Stimulated activated CD8-positive, alpha-beta memory T cell treated with anti-CD3 and anti-CD28 coated beads, Interleukin-7, amount 100 ng/mL, for 4 hours (primary cell): ENCODE results near the gene SLC16A8.

Source experiments
- DNase-seq, 2 donors: peaks; one replicate each; pipeline ENCODE4 v3.0.0-alpha.2; 2020; ENCODE audit warnings: low read depth in 2 of 2

The SLC16A8 gene

DNA sequence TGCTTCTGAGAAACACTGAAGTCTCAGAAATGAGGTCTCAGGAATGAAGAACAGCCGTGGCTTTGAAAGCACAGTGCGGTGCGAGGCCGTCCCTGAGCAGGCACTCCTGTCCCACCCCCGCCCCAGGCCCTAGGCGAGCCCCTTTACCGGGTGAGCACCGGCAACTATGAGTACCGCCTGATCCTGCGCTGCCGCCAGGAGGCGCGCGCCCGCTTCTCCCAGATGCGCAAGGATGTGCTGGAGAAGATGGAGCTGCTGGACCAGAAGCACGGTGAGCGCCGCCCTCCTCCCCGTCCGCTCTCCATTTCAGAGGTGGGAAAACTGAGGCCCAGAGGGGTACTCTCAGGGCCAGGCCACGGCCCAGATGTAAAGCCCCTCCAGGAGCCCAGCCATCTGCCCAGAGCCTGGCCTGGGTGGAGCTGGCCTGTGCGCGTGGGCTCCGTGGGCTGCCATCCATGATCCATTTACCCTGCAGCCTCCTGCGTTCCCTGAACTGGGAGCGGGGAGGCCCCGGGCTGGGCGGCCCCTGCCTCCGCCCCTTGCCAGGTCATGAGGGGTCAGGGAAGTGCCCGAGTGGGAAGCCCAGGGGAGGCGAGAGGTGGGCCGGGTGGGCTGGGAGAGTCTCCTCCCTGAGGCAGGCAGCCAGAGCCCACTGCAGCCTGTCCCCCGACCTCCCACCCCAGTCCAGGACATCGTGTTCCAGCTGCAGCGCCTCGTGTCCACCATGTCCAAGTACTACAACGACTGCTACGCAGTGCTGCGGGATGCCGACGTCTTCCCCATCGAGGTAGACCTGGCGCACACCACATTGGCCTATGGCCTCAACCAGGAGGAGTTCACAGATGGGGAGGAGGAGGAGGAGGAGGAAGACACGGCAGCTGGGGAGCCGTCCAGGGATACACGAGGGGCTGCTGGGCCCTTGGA lies 9.5 kb downstream of the SLC16A8 start:
- DNase-seq: no peak

DNA sequence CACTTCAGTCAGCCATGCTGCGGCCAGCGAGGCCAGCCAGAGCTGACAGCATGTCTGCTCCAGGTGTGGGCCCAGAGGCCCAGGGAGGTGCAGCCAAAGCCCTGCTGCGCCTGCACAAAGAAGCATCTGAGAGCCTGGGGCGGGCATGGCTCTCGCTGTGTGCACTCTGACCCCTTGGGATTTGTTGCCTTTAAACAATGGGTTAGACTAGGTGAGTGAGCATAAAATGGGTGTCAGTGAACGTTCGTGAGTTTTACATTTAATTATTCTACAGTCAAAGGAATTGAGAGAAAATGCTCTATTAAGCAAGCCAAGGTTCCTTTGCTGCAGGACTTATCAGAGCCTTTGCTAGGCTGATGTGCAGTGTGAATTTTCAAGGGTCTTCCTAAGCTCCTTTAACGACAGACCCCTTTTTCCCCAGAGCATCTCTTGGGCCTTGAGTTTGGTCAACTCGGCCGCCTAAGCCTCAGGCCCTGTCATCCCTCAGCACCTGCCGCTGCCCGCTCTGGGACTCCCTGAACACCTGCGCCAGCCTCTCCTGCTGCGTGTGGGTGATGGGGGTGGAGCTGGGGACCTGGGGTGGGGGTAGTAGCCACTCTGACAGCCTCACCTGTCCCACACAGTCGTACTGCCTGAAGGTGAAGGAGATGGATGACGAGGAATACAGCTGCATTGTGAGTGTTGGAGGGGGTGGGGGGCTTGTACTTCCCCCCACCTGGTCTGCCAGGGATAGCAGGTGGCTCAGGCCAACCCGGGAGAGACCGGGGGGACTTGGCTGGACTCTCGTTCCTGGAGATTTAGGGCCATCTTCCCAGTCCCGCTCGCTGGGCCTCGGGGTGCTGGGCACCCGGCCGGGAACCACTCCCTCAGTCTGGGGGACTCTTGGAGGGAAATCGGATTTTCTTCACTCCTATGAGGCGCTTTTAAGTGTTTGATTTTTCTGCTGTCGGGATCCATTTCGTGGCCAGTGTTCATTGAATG lies 10.5 kb downstream of the SLC16A8 start:
- no peak for DNase-seq

DNA sequence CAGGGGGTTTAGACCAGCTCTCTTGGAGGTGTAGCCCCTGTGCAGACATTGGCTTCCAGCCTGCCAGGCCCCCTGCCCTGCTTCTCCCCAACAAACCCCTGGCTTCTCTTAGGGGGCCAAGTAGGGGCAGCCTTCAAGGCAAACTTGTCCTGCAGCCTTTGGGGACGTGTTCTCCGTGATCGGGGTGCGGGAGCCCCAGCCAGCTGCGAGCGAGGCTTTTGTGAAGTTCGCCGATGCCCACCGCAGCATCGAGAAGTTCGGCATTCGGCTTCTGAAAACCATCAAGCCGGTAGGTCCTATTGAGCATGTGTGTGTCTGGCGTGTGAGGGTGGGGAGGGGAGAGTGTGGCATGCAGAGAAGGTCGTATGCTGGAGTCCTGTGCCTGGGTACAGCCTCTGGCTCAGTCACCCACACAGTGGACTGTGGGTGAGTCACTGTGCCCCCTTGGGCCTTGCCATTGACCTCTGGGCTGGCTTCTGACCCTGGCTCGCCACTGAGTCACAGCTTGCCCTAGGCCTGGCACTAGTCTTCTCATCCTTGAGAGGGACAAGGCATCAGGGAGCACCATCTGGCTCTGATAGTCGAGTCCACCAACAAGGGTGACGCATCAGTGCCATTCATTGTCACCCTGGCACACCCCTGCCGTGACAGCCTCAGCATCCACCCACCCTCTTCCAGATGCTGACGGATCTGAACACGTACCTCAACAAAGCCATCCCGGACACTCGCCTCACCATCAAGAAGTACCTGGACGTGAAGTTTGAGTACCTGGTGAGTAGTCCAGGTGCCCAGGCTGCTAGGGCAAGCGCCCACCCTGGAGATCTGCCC lies 11.4 kb downstream of the SLC16A8 start:
- DNase-seq: no peak

DNA sequence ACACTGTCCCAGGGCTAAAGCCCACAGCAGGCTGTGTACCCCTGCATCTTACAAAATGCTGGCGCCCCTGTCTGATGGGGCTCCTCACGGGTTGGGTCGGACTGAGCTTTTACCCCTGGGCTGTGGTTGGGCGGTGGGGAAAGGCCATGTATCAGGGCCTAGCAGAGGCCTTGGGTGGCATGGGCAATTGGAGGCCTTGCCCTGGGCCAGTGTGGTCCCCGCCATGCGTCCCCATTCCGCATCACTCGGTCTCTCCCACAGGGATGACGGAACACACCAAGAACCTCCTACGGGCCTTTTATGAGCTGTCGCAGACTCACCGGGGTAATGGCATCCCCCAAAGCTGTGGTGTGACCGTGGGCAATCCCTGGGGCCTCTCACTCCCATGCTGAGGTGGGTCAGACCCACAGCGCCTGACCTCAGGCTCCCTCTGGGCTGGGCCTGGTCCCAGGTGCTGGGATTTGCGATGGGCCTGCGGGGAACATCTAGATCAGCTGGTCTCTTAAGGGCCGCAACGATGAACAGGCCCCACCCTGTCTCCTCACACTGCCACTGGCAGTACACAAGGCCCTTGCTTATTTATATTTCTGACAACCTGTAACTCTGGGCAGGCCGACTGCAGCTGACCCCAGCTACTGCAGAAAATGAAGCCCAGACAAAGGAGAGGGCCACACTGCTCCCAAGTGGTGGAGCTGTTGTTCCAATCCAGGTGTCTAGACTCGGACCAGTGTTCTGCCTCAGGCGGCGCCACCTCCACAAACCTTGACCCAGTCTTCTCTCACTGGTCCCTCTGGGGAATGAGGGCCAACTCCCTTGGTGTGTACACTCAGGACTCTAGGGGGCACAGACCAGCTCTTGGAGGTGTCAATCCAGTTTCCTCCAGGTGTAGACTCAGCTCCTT lies 12.3 kb downstream of the SLC16A8 start:
- DNase-seq: no peak

DNA sequence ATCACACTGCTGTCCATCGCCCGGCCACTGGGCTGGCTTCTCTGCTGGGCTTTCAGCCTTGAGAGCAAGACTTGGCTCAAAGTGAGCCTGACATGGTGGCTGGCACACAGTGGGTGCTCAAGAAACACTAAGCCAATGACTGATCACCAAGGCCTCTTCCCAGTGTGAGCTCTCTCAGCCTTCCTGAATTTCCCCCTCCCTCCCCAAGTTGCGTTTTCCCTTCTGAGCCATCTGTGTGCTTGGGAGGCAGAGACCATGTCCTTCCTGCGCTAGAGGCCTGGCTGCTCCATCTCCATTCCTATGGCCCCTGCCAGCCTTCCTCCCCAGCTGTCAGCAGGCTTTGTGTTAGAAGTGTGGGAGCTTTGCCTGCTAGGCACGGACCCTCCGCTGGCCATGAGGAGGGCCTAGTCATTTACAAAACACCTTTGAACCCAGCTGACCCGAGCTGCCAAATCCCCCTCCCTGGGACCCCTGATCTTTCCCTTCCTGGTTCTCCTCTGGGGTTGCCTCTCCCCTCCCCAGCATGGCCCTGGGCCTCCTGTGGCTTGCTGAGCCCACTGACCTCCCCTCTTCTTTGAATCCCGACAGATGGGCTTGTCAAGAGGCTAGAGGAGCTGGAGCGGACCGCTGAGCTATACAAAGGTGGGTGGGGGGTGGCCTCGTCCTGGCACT lies 13.6 kb downstream of the SLC16A8 start:
- DNase-seq: no peak

DNA sequence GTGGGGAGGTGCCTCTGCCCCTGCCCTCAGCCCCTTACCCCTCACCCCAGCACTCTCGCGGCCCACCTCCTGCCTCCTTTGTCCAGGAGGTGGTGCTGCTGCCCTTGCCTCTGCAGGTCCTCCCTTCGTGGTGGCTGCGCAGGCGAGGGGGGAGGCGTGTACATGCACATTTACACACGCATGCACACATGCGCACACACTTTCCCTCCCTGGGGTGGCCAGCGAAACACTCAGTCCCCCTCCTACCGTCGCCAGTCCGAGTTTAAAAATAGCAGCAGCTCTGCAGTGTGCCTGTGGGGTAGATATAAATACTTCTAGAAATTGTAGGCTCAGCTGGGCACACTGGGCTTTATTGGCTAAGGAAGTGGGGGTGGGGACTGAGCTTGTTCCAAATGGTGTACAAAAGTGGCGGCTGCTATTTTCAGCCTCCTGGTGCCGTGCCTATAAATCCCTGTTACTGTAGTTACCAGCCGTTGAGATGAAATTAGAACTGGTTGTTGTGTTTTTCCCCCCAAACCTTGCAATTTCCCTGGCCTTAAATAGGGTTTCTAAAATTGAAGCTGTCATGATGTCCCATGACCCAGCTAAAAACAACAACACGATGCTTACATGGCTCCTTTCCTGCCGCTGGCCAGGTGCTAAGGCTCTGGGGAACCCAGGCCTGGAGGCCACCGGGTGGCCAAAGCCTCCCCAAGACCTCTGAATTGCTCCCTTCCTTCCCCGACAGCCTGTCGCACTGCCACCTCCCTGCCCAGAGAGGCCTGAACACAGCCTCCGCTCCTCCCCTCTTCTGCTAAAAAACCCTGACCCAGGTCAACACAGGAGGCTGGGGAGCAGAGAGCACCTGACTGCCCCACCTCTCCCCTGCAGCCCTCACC lies 14.4 kb downstream of the SLC16A8 start:
- no peak for DNase-seq

DNA sequence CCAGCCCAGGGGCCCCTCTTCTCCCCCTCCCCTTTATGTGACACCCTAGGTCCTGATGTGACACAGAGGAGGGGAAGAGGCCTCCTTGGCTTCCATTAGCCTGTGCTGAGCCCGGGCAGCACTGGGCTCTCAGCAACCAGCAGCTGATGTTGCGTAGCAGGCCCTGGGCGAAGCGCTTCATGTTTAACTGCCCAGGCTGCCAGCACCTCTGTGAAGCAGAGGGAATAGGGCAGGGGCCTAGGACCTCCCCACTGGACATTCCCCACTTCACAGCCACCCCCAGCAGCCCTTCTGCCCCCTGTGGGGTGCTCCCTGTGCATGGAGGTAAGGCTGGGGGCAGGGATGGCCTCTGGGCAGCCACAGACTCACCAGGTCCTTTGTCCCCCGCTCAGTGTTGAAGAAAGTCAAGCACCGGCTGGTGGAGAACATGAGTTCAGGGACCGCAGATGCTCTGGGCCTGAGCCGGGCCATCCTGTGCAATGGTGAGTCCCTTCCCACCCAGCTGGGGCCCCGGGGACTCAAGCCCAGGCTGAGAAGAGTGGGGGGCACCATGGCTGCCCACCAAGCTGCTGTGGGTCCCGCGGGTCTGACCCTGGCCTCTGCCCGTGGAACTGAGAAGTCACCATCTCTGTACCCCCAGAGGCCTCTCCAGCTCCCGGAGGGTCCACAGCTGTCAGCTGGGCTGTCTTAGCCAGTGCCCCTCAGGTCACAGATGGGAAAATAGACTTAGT lies 15.2 kb downstream of the SLC16A8 start:
- DNase-seq: no peak

DNA sequence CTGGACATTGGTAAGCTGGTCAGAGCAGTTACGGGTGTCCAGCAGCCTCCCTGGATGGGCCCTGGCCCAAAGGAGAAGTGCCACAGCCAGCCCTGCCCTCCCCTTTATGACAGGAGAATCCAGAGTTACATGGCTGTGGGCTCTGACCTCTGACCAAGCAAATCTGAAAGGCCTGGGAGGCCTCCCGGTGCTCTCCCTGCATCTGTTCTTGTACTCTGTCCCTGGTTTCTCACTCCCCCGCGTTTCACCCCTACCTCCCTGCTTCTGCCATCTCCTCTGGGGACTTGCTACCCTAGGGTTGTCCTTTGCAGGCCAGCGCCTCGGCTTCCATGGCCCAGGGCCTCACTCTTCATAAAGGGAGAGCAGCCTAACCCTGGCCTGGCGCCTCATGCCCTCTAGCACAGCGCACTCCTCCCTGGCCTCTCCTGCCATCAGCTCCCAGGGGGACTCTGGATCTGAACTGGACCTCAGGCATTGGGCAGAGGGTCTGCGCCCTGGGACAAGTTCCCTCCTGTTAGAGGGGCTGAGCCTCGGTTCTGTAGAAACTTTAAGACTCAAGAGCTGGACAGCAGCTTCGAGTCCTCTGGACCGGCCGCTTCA lies 16.1 kb downstream of the SLC16A8 start:
- no peak for DNase-seq

DNA sequence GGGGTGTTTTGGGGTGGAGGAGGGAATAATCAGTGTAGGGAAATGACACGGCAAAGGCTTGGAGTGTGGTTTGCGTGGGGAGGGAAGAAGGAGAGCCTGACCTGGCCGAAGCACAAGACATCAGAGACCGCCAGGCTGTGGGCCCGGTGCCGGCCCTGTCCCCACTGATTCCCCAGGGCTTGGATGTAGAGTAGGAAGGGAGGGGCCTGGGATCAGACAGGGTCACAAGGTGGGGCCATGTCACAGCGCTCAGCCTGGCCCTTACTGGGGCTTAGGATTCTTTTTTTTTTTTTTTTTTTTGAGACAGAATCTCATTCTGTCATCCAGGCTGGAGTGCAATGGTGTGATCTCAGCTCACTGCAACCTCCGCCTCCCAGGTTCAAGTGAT lies 17.0 kb downstream of the SLC16A8 start:
- no peak for DNase-seq

DNA sequence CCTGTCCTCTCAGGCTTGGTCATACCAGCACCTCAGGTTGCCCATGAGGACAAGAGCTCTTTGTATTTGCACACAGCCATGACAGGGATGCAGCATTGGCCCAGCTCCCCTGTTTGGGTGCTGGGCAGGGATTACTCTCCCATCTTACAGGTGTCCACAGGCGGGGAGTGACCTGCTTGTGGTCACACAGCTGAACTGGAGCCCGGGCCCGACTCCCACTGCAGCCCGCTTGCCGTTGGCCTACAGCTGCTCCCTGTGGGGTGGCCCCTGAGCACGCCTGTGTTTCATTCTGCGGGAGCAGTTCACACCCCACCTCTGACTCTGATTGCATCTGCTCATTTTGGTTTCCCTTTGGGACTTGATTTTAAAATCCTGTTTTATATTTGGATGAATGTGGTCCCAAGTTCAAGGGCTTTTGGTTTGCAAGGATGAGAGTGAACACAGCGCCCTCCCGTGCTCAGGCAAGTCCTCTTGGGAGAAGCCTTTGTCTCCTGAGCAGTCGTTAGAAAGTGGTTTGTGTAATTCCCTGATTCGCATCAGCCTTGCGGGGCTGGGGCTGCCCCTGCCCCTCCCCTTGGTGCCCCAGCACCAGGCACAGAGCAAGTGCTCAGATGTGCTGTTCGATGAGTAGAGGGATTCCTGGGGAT lies 17.5 kb downstream of the SLC16A8 start:
- DNase-seq: no peak

DNA sequence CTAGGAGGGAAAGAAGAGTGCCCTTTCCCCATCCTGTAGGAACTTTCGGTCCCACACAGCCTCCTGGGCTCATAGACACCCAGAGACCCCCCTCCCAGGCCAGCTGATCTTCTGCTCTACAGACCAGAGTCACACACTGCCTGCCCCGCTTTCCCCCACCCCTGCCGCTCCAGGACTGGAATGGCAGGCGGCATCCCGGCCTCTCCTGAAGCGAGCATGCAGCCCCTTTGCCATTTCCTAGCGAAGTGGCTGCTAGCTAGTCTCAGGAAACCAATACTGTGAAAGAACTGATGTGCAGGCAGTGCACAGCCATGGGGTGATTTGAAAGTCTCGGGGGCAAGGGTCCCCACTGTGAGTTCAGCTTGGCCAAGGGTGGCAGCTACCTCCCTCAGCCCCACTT lies 18.4 kb downstream of the SLC16A8 start:
- DNase-seq: no peak

DNA sequence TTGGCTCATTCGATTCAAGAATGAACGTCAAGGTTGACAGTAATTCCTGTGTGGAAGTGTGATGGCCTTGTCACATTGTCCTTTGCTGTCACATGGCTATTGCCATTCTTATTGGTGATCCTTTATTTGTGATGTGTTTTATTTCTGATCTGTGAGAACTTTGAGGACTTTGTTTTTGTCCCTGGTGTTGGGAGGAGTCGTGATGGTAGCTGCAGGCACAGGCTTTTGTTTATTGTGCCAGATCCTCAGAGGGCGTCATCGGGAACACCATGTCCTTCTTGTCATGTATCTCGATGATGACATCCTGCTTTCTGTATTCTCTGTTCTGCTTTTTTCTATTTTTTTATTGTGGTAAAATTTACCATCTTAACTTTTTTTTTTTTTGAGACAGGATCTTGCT lies 21.2 kb downstream of the SLC16A8 start:
- no peak for DNase-seq

DNA sequence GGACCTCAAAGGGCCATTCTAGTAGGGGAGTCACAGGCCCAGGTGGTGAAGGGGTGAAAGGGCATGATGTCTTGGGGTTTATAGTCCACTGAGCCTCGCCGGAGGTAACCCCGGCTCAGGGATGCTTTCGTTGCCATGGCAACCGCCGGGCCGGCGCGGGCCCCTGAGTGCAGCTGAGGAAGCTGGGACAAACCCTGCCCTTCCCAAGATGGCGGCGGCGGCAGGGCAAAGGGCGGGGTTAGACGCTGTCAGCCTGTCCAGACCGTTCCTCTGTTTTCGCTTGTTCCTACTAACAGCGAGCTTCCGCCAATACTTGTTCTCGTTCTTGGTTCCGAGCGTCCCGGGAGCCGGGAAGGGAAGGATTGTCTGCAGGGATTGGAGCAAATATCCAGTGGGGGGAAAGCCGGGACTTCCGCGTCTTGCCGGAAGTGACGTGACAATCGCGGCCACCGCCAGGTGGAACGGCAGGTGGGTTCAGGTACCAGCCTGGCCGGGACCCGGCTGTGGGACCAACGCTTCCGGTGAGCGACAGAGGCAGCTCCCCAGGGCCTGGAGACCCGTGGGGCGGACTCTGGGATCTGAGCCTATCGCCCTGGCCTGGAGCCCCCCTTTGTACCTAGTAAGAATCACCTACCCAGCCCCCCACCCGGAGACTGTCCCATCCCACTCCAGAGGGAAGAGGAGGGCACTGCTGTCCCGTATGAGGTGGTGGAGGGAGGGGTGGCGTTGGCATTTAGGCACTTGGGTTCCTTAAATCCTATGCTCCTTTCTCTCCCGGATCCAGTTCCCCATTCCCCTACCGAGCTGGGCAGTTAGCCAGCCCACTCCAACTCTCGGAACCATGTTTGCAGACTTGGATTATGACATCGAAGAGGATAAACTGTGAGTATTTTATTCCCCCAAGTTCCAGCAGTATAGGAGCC lies 26.8 kb downstream of the SLC16A8 start, which contains the start of gene PICK1:
Gene PICK1 (plus strand): TSS at position 436 of the 923 bp plus-strand sequence. CDS start 406 bp downstream, at position 842.
- peak; percentile 53 to 70 for DNase-seq

DNA sequence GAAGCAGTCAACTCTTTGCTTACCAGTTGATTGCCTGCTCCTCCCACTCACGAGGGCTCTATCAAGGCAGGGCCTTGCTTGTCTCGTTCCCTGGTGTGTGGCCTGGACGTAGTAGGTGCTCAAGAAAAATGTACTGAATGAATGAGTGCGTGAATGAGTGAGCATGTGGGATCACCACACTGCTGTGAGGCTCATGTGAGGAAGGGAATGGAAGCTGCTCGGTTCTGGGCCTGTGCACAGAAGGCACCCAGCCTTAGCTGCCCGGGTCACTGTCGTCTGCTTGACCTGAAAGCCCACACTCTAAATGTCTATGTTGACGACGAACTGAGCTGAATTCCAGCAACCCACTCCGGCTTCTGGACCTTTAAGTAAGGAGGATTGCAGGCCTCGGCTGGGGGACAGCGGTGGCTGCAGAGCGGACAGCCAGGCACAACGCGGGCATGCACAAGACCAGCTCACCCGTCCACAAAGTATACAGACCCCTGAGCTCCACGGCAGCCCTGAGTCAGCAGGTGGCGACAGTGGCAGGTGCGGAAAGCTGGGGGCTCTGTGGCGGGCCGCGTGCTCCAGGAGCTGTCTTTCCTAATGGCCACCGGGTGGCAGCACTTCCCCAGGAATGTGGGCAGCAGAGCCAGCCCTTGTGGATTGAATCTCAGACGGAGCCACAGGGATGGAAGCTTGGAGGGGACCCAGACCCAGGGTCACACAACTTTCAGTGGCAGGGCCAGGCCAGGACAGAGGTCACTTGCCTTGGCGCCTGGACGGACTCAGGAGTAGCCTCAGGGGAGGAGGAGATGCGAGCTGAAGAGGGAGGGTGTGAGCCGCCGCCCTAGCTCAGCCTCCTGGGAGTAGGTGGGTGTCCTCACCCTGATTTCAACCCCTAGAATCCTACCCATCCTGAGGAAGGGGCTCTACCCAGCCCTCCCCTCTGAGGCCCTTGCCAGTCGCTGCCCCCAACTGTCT lies 31.8 kb downstream of the SLC16A8 start:
- DNase-seq: peak; percentile 59 to 70

DNA sequence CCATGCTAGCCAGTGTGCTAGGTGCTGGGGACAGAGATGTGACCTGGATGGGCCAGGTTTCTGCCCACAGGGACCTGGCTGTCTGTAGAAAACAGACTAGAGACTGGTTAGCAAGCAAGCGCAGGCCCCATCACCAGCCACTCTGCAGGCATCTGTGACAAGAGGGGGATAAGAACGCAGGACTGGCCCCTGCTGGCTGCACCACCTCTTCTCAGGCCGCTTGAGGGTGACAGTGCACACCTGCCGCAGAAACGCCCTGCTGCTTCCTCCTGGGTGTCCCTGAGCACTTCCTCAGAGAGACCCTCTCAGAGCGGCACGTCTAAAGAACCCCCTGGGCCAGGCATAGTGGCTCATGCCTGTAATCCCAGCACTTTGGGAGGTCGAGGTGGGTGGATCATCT lies 32.7 kb downstream of the SLC16A8 start:
- DNase-seq: no peak
